Upper lobe of left lung (tissue), 6 donors: Measurements from ENCODE around the gene FREM1. TPM values are rescaled to one million over a fixed set of nuclear protein-coding genes. Genes with fewer than 3 reads are reported as not detected.

ENCODE experiments used
- ATAC-seq, 2 donors: fragments of 200-7000 bp; cut with Tn5 transposase; one replicate each; pipeline ENCODE4 v1.9.1; 2022; ENCODE audit warnings: mild to moderate bottlenecking in 2 of 2, moderate library complexity in 2 of 2; ENCODE audit not compliant: low FRiP score in 2 of 2
- DNase-seq, 2 donors: peaks; one replicate each; pipeline ENCODE4 v3.0.0-alpha.2; 2019 to 2020
- H3K27ac ChIP-seq, 4 donors: fragments of 200-600 bp; sonication (generic); one replicate each; pipeline ENCODE4 v1.5.1; 2016 to 2019
- H3K27me3 ChIP-seq, 4 donors: fragments of 200-600 bp; sonication (generic); one replicate each; pipeline ENCODE4 v1.5.1; 2017 to 2019
- H3K36me3 ChIP-seq, 4 donors: fragments of 200-600 bp; sonication (generic); one replicate each; pipeline ENCODE4 v1.5.1; 2016 to 2019
- H3K4me1 ChIP-seq, 4 donors: fragments of 200-600 bp; sonication (generic); one replicate each; pipeline ENCODE4 v1.5.1; 2018 to 2019
- H3K4me3 ChIP-seq, 4 donors: fragments of 200-600 bp; sonication (generic); one replicate each; pipeline ENCODE4 v1.5.1; 2017 to 2019; ENCODE audit warnings: mild to moderate bottlenecking in 2 of 4, moderate library complexity in 1 of 4
- H3K9me3 ChIP-seq, 4 donors: fragments of 200-600 bp; sonication (generic); one replicate each; pipeline ENCODE4 v1.5.1; 2018 to 2019
- CTCF ChIP-seq, 6 experiments: fragments of 450-650 bp in 4 of 6; fragments of 200-600 bp in 2 of 6; sonication (generic) in 2 of 6; IDR thresholded peaks; one replicate each; pipeline ENCODE4 v1.5.1; 2016 to 2019; ENCODE audit warnings: antibody characterized with exemption in 6 of 6
- EP300 ChIP-seq, 4 donors: sonication (generic); formaldehyde crosslinking; IDR thresholded peaks; one replicate each; pipeline ENCODE4 v1.5.1; 2017; ENCODE audit warnings: antibody characterized with exemption in 4 of 4, control low read depth in 2 of 4
- POLR2A ChIP-seq, 4 donors: fragments of 450-650 bp; IDR thresholded peaks; one replicate each; pipeline ENCODE4 v1.5.1; 2016 to 2017; ENCODE audit warnings: antibody characterized with exemption in 4 of 4, mild to moderate bottlenecking in 2 of 4
- POLR2AphosphoS5 ChIP-seq, 2 donors: sonication (generic); formaldehyde crosslinking; IDR thresholded peaks; one replicate each; pipeline ENCODE4 v1.5.1; 2017; ENCODE audit warnings: antibody characterized with exemption in 2 of 2
- WGBS, 2 donors: methylation state at CpG; one replicate each; pipeline ENCODE4 v1.1.5; 2017 to 2018; 5-methylcytosine and 5-hydroxymethylcytosine counted together
- total RNA-seq, 6 donors: library from RNA; depleted of rRNA in 4 of 6; stranded (reverse); fragments of >200 nt in 4 of 6; gene quantifications; one replicate each; pipeline versions ENCODE4 v1.1.0 to v1.2.1, GENCODE V29; 2016 to 2021
- donor health status: DM: no; HTN: no; CAD: no; lungs with moderate emphysema.
- donor health status: DM: no; HTN: yes; CAD: no; lungs with severe emphysema.

Gene FREM1
- total RNA-seq, 6 donors from 2014 or later: 1.1 to 6.3 (median 2.8) TPM

GRCh38 chr9:14806941-14807520 is 103.2 kb downstream of the FREM1 start:
- ATAC-seq: no peak
- Histone ChIP-seq H3K27ac (no peak overlapping the region), H3K27me3 (no peaks in the 10 kb centered on the region), H3K4me1 (no peaks in the 10 kb centered on the region), H3K4me3 (no peak overlapping the region), H3K9me3 (no peaks in the 10 kb centered on the region), H3K36me3 (no peaks in the 10 kb centered on the region)
- 72 to 86% methylated on average over 6 of the region's 6 CpGs for WGBS, 2 donors
- TF ChIP-seq POLR2AphosphoS5 (IDR thresholded peaks at IDR 0.05): no peak
- TF ChIP-seq POLR2A (IDR thresholded peaks at IDR 0.05): no peak
- TF ChIP-seq CTCF (IDR thresholded peaks at IDR 0.05): no peak
- TF ChIP-seq EP300 (IDR thresholded peaks at IDR 0.05): no peak
- no peak for DNase-seq

GRCh38 chr9:14799030-14799429 is 111.2 kb downstream of the FREM1 start:
- Histone ChIP-seq H3K27me3 (no peaks in the 10 kb centered on the region), H3K9me3 (no peaks in the 10 kb centered on the region), H3K4me1 (no peaks in the 10 kb centered on the region), H3K36me3 (no peaks in the 10 kb centered on the region), H3K27ac (no peak overlapping the region), H3K4me3 (no peak overlapping the region)
- DNase-seq (no peak), ATAC-seq (no peak)
- WGBS, 2 donors: 83 to 86% methylated on average over 2 of the region's 2 CpGs
- TF ChIP-seq POLR2A (IDR thresholded peaks at IDR 0.05) (no peak), CTCF (IDR thresholded peaks at IDR 0.05) (no peak), POLR2AphosphoS5 (IDR thresholded peaks at IDR 0.05) (no peak), EP300 (IDR thresholded peaks at IDR 0.05) (no peak)

GRCh38 chr9:14797435-14797834 is 112.8 kb downstream of the FREM1 start:
- H3K4me3 ChIP-seq: no peak overlapping the region
- no peaks in the 10 kb centered on the region for H3K27me3 ChIP-seq
- TF ChIP-seq POLR2A (IDR thresholded peaks at IDR 0.05) (no peak), EP300 (IDR thresholded peaks at IDR 0.05) (no peak), POLR2AphosphoS5 (IDR thresholded peaks at IDR 0.05) (no peak), CTCF (IDR thresholded peaks at IDR 0.05) (no peak)
- no peak for DNase-seq
- no peaks in the 10 kb centered on the region for H3K4me1 ChIP-seq
- no peak overlapping the region for H3K27ac ChIP-seq
- 73 to 78% methylated on average over 1 of the region's 1 CpG for WGBS, 2 donors
- no peaks in the 10 kb centered on the region for H3K36me3 ChIP-seq
- no peak for ATAC-seq
- H3K9me3 ChIP-seq: no peaks in the 10 kb centered on the region

GRCh38 chr9:14793389-14793788 is 116.8 kb downstream of the FREM1 start:
- DNase-seq: no peak
- Histone ChIP-seq H3K4me1 (no peaks in the 10 kb centered on the region), H3K9me3 (no peaks in the 10 kb centered on the region), H3K36me3 (no peaks in the 10 kb centered on the region), H3K27ac (no peak overlapping the region), H3K4me3 (no peak overlapping the region), H3K27me3 (no peaks in the 10 kb centered on the region)
- ATAC-seq: no peak
- TF ChIP-seq POLR2A (IDR thresholded peaks at IDR 0.05) (no peak), CTCF (IDR thresholded peaks at IDR 0.05) (no peak), POLR2AphosphoS5 (IDR thresholded peaks at IDR 0.05) (no peak), EP300 (IDR thresholded peaks at IDR 0.05) (no peak)
- WGBS, 2 donors: 93% methylated on average over 2 of the region's 2 CpGs

- Histone ChIP-seq H3K4me1 (no peaks in the 10 kb centered on the region), H3K27ac (no peak overlapping the region), H3K27me3 (no peaks in the 10 kb centered on the region), H3K36me3 (no peaks in the 10 kb centered on the region), H3K9me3 (no peaks in the 10 kb centered on the region), H3K4me3 (no peak overlapping the region)
- WGBS, 2 donors: 90 to 93% methylated on average over 4 of the region's 4 CpGs
- TF ChIP-seq CTCF (IDR thresholded peaks at IDR 0.05): no peak
- TF ChIP-seq POLR2AphosphoS5 (IDR thresholded peaks at IDR 0.05): no peak
- no peak for TF ChIP-seq EP300 (IDR thresholded peaks at IDR 0.05)
- no peak for TF ChIP-seq POLR2A (IDR thresholded peaks at IDR 0.05)
- DNase-seq (no peak), ATAC-seq (no peak)
These were observed 119.6 kb downstream of the FREM1 start for GRCh38 chr9:14790628-14791027.
